B cell (primary cell): ENCODE measurements around the gene CNTNAP2. TPM values are rescaled to one million over a fixed set of nuclear protein-coding genes. Genes with fewer than 3 reads are reported as not detected.

Experiments used
- ATAC-seq: fragments of 200-7000 bp; cut with Tn5 transposase; one replicate; pipeline ENCODE4 v1.10.0; 2021; ENCODE audit warnings: low read depth, mild to moderate bottlenecking, moderate number of reproducible peaks, moderate library complexity
- CTCF ChIA-PET: fragments of 350-600 bp; sonication (Branson Sonifier 250); formaldehyde crosslinking; loops from one replicate; lab custom pipeline; 2021; ENCODE audit warnings: antibody characterized with exemption, inconsistent platforms; lab: Charles Lee
- POLR2A ChIA-PET: fragments of 350-600 bp; sonication (Branson Sonifier 250); formaldehyde crosslinking; loops from one replicate; lab custom pipeline; 2021; ENCODE audit warnings: antibody characterized with exemption; lab: Charles Lee
- DNase-seq: peaks from one replicate; pipeline ENCODE4 v3.0.0; 2013
- H2AFZ ChIP-seq: 2 replicates; pipeline ENCODE4 v1.6.1; 2012; ENCODE audit warnings: mild to moderate bottlenecking, low read depth, low read length; ENCODE audit not compliant: insufficient read depth, poor library complexity, severe bottlenecking
- H3K27ac ChIP-seq, 2 donors: 1 replicate in 1 of 2; 2 replicates in 1 of 2; pipeline ENCODE4 v1.5.1; 2012 to 2013; ENCODE audit warnings: low read length in 2 of 2, mild to moderate bottlenecking in 2 of 2, moderate library complexity in 1 of 2
- H3K27me3 ChIP-seq, 4 experiments: fragments of 200-600 bp in 1 of 4; sonication (generic) in 1 of 4; replicated peaks in 1 of 4; 1 replicate in 2 of 4; 2 replicates in 2 of 4; pipeline versions ENCODE4 v1.6.1 to v1.7.0; 2013 to 2016; ENCODE audit warnings: low read length in 3 of 4, mild to moderate bottlenecking in 2 of 4, mixed read lengths in 1 of 4, moderate library complexity in 1 of 4; ENCODE audit not compliant: insufficient read depth in 4 of 4, control insufficient read depth in 3 of 4; ENCODE audit errors: control extremely low read depth in 1 of 4
- H3K36me3 ChIP-seq, 2 experiments: replicated peaks in 1 of 2; 1 replicate in 1 of 2; 2 replicates in 1 of 2; pipeline versions ENCODE4 v1.6.1 to v1.7.1; 2013; ENCODE audit warnings: low read length in 1 of 2; ENCODE audit not compliant: insufficient read depth in 2 of 2, control insufficient read depth in 1 of 2; ENCODE audit errors: control extremely low read depth in 1 of 2, extremely low read depth in 1 of 2
- H3K4me1 ChIP-seq, 2 donors: fragments of 200-600 bp in 1 of 2; sonication (generic) in 1 of 2; 1 replicate in 1 of 2; 2 replicates in 1 of 2; pipeline versions ENCODE4 v1.5.1 to v1.6.1; 2013 to 2017; ENCODE audit warnings: low read length in 2 of 2; ENCODE audit not compliant: control insufficient read depth in 2 of 2, insufficient read depth in 2 of 2
- H3K4me2 ChIP-seq: replicated peaks from 2 replicates; pipeline ENCODE3; 2012; ENCODE audit warnings: mild to moderate bottlenecking, low read depth, low read length; ENCODE audit not compliant: poor library complexity, severe bottlenecking
- H3K4me3 ChIP-seq, 5 experiments: fragments of 200-600 bp in 1 of 5; sonication (generic) in 1 of 5; 1 replicate in 3 of 5; 2 replicates in 2 of 5; pipeline versions ENCODE4 v1.5.1 to v1.7.0; 2011 to 2016; ENCODE audit warnings: low read length in 4 of 5, mild to moderate bottlenecking in 4 of 5, low read depth in 2 of 5, control low read depth in 1 of 5, moderate library complexity in 1 of 5; ENCODE audit not compliant: insufficient read depth in 1 of 5; ENCODE audit errors: control extremely low read depth in 1 of 5, extremely low read depth in 1 of 5
- H3K79me2 ChIP-seq: fragments of 200-600 bp; sonication (generic); one replicate; pipeline ENCODE4 v1.6.0; 2016; ENCODE audit warnings: low read length; ENCODE audit not compliant: control insufficient read depth, insufficient read depth
- H3K9ac ChIP-seq: fragments of 200-600 bp; sonication (generic); 2 replicates; pipeline ENCODE4 v1.6.1; 2017; ENCODE audit warnings: mild to moderate bottlenecking, low read length, moderate library complexity
- H3K9me3 ChIP-seq, 3 donors: one replicate each; pipeline versions ENCODE4 v1.6.1 to v1.7.1; 2013; ENCODE audit warnings: low read length in 2 of 3; ENCODE audit not compliant: control insufficient read depth in 2 of 3, insufficient read depth in 1 of 3; ENCODE audit errors: control extremely low read depth in 1 of 3
- H4K20me1 ChIP-seq: 2 replicates; pipeline ENCODE4 v1.6.0; 2012; ENCODE audit warnings: mild to moderate bottlenecking, low read length; ENCODE audit not compliant: insufficient read depth, control insufficient read depth, poor library complexity, severe bottlenecking
- H3K27ac Mint-ChIP-seq: one replicate; pipeline ENCODE4 v1.8.0; 2021; ENCODE audit warnings: mixed read lengths
- H3K27me3 Mint-ChIP-seq: one replicate; pipeline ENCODE4 v1.8.0; 2021; ENCODE audit warnings: mixed read lengths
- H3K4me1 Mint-ChIP-seq: one replicate; pipeline ENCODE4 v1.8.0; 2021; ENCODE audit warnings: mixed read lengths
- H3K4me3 Mint-ChIP-seq: one replicate; pipeline ENCODE4 v1.8.0; 2021; ENCODE audit warnings: mixed read lengths
- H3K9me3 Mint-ChIP-seq: one replicate; pipeline ENCODE4 v1.8.0; 2022; ENCODE audit warnings: mixed read lengths; ENCODE audit not compliant: insufficient read depth
- CTCF ChIP-seq: fragments of 200-600 bp; IDR thresholded peaks from one replicate; pipeline ENCODE4 v1.8.0; 2022; ENCODE audit warnings: antibody characterized with exemption, mild to moderate bottlenecking
- EZH2 ChIP-seq: IDR thresholded peaks from 2 replicates; pipeline ENCODE4 v1.6.1; 2012; ENCODE audit warnings: borderline replicate concordance, low read depth, mild to moderate bottlenecking, moderate library complexity, low read length; ENCODE audit not compliant: insufficient read depth, poor library complexity, severe bottlenecking
- WGBS: methylation state at CpG from one replicate; pipeline ENCODE4 v1.1.5; 2013; ENCODE audit warnings: missing lambda C conversion rate; ENCODE audit not compliant: insufficient coverage; 5-methylcytosine and 5-hydroxymethylcytosine counted together
- intact Hi-C: fragments of 100-400 bp; cut with micrococcal nuclease; formaldehyde crosslinking; loops from one replicate; pipeline ENCODE4 v1.10.0; 2022
- polyA plus RNA-seq: library from polyadenylated mRNA; depleted of rRNA; stranded (reverse); fragments of >200 nt; gene quantifications from 2 replicates; pipeline ENCODE4 v1.2.3, GENCODE V29; 2012
- total RNA-seq, 2 donors: library from RNA; stranded (reverse); fragments of 120-200 nt in 1 of 2; gene quantifications; 1 replicate in 1 of 2; 2 replicates in 1 of 2; pipeline versions ENCODE4 v1.2.3 to v1.2.4, GENCODE V29; 2013 to 2022

Gene CNTNAP2
- total and polyA plus RNA-seq, 2 donors (not counting 1 experiment from before 2014, with no cell fraction given): 7.4 to 16.6 TPM

- H3K4me1 Mint-ChIP-seq: no peaks in the 10 kb centered on the region
- no peak for ATAC-seq
- H3K27me3 ChIP-seq: no peaks in the 10 kb centered on the region
- no peaks in the 10 kb centered on the region for H3K36me3 ChIP-seq
- WGBS: no CpG with 5 or more reads among the region's 4 CpGs
- H3K27ac Mint-ChIP-seq: no peak overlapping the region
- ChIA-PET POLR2A (no interaction called here), CTCF (no interaction called here)
- H3K4me3 Mint-ChIP-seq: no peak overlapping the region
- no peaks in the 10 kb centered on the region for H3K4me1 ChIP-seq
- H3K9me3 Mint-ChIP-seq: no peaks in the 10 kb centered on the region
- DNase-seq: no peak
- no peak overlapping the region for H3K4me2 ChIP-seq
- H3K27ac ChIP-seq: no peak overlapping the region
- intact Hi-C loops: no loop called here
- no peaks in the 10 kb centered on the region for H3K79me2 ChIP-seq
- no peaks in the 10 kb centered on the region for H4K20me1 ChIP-seq
- H3K9me3 ChIP-seq: no peaks in the 10 kb centered on the region
- TF ChIP-seq CTCF (no peak), EZH2 (no peak)
- H3K27me3 Mint-ChIP-seq: peaks cover 3% of the 10 kb centered on the region
- H3K4me3 ChIP-seq: no peak overlapping the region
- no peak overlapping the region for H3K9ac ChIP-seq
- H2AFZ ChIP-seq: no peak overlapping the region
These were observed 1987.6 kb downstream of the CNTNAP2 start for GRCh38 chr7:148104136-148104716.

- Histone ChIP-seq H3K4me3 (no peak overlapping the region), H3K27ac (no peak overlapping the region), H3K36me3 (no peaks in the 10 kb centered on the region), H3K9me3 (no peaks in the 10 kb centered on the region), H3K4me1 (no peaks in the 10 kb centered on the region), H3K27me3 (no peaks in the 10 kb centered on the region), H3K79me2 (no peaks in the 10 kb centered on the region), H3K4me2 (no peak overlapping the region), H2AFZ (no peak overlapping the region), H4K20me1 (no peaks in the 10 kb centered on the region), H3K9ac (no peak overlapping the region)
- no peaks in the 10 kb centered on the region for H3K9me3 Mint-ChIP-seq
- H3K4me3 Mint-ChIP-seq: no peak overlapping the region
- no peak for TF ChIP-seq EZH2
- no peak for TF ChIP-seq CTCF
- peaks cover 3% of the 10 kb centered on the region for H3K27me3 Mint-ChIP-seq
- intact Hi-C loops: no loop called here
- H3K4me1 Mint-ChIP-seq: no peaks in the 10 kb centered on the region
- H3K27ac Mint-ChIP-seq: no peak overlapping the region
- POLR2A ChIA-PET: no interaction called here
- ATAC-seq (no peak), DNase-seq (no peak)
- CTCF ChIA-PET: no interaction called here
- 87% methylated on average over 2 of the region's 2 CpGs for WGBS
These were observed 1988.3 kb downstream of the CNTNAP2 start for GRCh38 chr7:148104924-148105323.
